IMR-90 (cell line): Measurements from ENCODE around the gene DHRSX. TPM values are rescaled to one million over a fixed set of nuclear protein-coding genes. Genes with fewer than 3 reads are reported as not detected.

Experiments used
- ATAC-seq: fragments of 200-7000 bp; cut with Tn5 transposase; 2 replicates; pipeline ENCODE4 v1.9.1; 2020; ENCODE audit warnings: low read depth, mild to moderate bottlenecking, moderate library complexity
- BruUV-seq: library from RNA; stranded (reverse); fragments of 400-500 nt; replicated peaks from 2 replicates; lab custom pipeline; 2021; lab: Mats Ljungman, UMichigan
- CTCF ChIA-PET: fragments of 300-600 bp; formaldehyde crosslinking; extraction: SDS; loops from one replicate; lab custom pipeline; 2021; ENCODE audit warnings: antibody characterized with exemption; lab: Yijun Ruan, JAX
- POLR2A ChIA-PET: fragments of 300-600 bp; sonication (Branson Sonifier 250); formaldehyde crosslinking; loops from one replicate; lab custom pipeline; 2022; ENCODE audit warnings: antibody characterized with exemption; ENCODE audit not compliant: unreplicated experiment; lab: Charles Lee
- DNase-seq: peaks from one replicate; pipeline ENCODE4 v3.0.0; 2013
- H2AFZ ChIP-seq: replicated peaks from 2 replicates; pipeline ENCODE3; 2013; ENCODE audit warnings: low read length, mild to moderate bottlenecking; ENCODE audit not compliant: poor library complexity
- H2AK5ac ChIP-seq: 2 replicates; pipeline ENCODE4 v1.6.1; 2013; ENCODE audit warnings: low read depth, low read length, inconsistent platforms
- H2AK9ac ChIP-seq: replicated peaks from 2 replicates; pipeline ENCODE3; 2013; ENCODE audit warnings: mild to moderate bottlenecking, low read depth, low read length, moderate library complexity; ENCODE audit not compliant: poor library complexity
- H2BK120ac ChIP-seq: 2 replicates; pipeline ENCODE4 v1.6.1; 2013; ENCODE audit warnings: low read depth, low read length, inconsistent platforms
- H2BK15ac ChIP-seq: 3 replicates; pipeline ENCODE4 v1.6.1; 2013; ENCODE audit warnings: low read depth, low read length, inconsistent platforms
- H2BK20ac ChIP-seq: 2 replicates; pipeline ENCODE4 v1.6.1; 2013; ENCODE audit warnings: low read depth, mild to moderate bottlenecking, inconsistent platforms, low read length, moderate library complexity
- H2BK5ac ChIP-seq: 2 replicates; pipeline ENCODE4 v1.6.1; 2013; ENCODE audit warnings: mild to moderate bottlenecking, low read depth, low read length, inconsistent platforms; ENCODE audit not compliant: poor library complexity, severe bottlenecking
- H3K14ac ChIP-seq: replicated peaks from 2 replicates; pipeline ENCODE4 v1.6.1; 2013; ENCODE audit warnings: low read depth, low read length, inconsistent platforms
- H3K18ac ChIP-seq: 2 replicates; pipeline ENCODE4 v1.6.1; 2013; ENCODE audit warnings: low read depth, low read length, control low read depth
- H3K23ac ChIP-seq: 2 replicates; pipeline ENCODE4 v1.6.1; 2013; ENCODE audit warnings: low read depth, low read length, inconsistent platforms
- H3K27ac ChIP-seq: 2 replicates; pipeline ENCODE4 v1.5.1; 2013; ENCODE audit warnings: mild to moderate bottlenecking, control low read depth, low read length; ENCODE audit not compliant: insufficient read depth
- H3K27me3 ChIP-seq: 2 replicates; pipeline ENCODE4 v1.6.1; 2013; ENCODE audit warnings: low read length; ENCODE audit not compliant: control insufficient read depth, insufficient read depth
- H3K36me3 ChIP-seq: 2 replicates; pipeline ENCODE4 v1.6.1; 2013; ENCODE audit warnings: low read length, mixed read lengths; ENCODE audit not compliant: control insufficient read depth, insufficient read depth
- H3K4ac ChIP-seq: 2 replicates; pipeline ENCODE4 v1.6.1; 2013; ENCODE audit warnings: low read depth, low read length, inconsistent platforms
- H3K4me1 ChIP-seq: 2 replicates; pipeline ENCODE4 v1.6.1; 2013; ENCODE audit warnings: low read length, mixed read lengths; ENCODE audit not compliant: control insufficient read depth, insufficient read depth
- H3K4me2 ChIP-seq: 2 replicates; pipeline ENCODE4 v1.6.1; 2013; ENCODE audit warnings: low read depth, mild to moderate bottlenecking, control low read depth, low read length, moderate library complexity
- H3K4me3 ChIP-seq: 2 replicates; pipeline ENCODE4 v1.5.1; 2013; ENCODE audit warnings: low read depth, mild to moderate bottlenecking, control low read depth, low read length, moderate library complexity; ENCODE audit not compliant: insufficient read depth
- H3K56ac ChIP-seq: 2 replicates; pipeline ENCODE4 v1.6.1; 2013; ENCODE audit warnings: low read length, inconsistent platforms; ENCODE audit not compliant: insufficient read depth; ENCODE audit errors: extremely low read depth
- H3K79me1 ChIP-seq, 2 experiments: 2 replicates each; pipeline ENCODE4 v1.6.1; 2013; ENCODE audit warnings: low read length in 2 of 2, inconsistent platforms in 1 of 2, low read depth in 1 of 2
- H3K9ac ChIP-seq: 2 replicates; pipeline ENCODE4 v1.6.1; 2013; ENCODE audit warnings: low read depth, low read length, control low read depth
- H3K9me1 ChIP-seq: 2 replicates; pipeline ENCODE4 v1.6.1; 2013; ENCODE audit warnings: low read length, inconsistent platforms; ENCODE audit not compliant: insufficient read depth
- H3K9me3 ChIP-seq: 2 replicates; pipeline ENCODE4 v1.6.1; 2013; ENCODE audit warnings: low read length; ENCODE audit not compliant: control insufficient read depth, insufficient read depth
- H4K20me1 ChIP-seq: 2 replicates; pipeline ENCODE4 v1.6.1; 2013; ENCODE audit warnings: low read length, inconsistent platforms; ENCODE audit not compliant: insufficient read depth
- H4K5ac ChIP-seq: 2 replicates; pipeline ENCODE4 v1.6.1; 2013; ENCODE audit warnings: mild to moderate bottlenecking, low read depth, low read length, control low read depth
- H4K8ac ChIP-seq, 2 experiments: 2 replicates each; pipeline ENCODE4 v1.6.1; 2013; ENCODE audit warnings: low read depth in 2 of 2, low read length in 2 of 2, control low read depth in 1 of 2, inconsistent platforms in 1 of 2
- H4K91ac ChIP-seq: 2 replicates; pipeline ENCODE4 v1.6.1; 2013; ENCODE audit warnings: low read depth, low read length, inconsistent platforms; ENCODE audit not compliant: insufficient read depth
- CEBPB ChIP-seq: IDR thresholded peaks from 2 replicates; pipeline ENCODE4 v1.6.1; 2012; ENCODE audit warnings: low read depth, low read length, improper control_type of control experiment
- ELK1 ChIP-seq: fragments of 150-350 bp; IDR thresholded peaks from 2 replicates; pipeline ENCODE4 v1.6.1; 2016; ENCODE audit warnings: low read depth, mild to moderate bottlenecking, low read length, moderate library complexity, borderline replicate concordance
- FOS ChIP-seq: fragments of 150-350 bp; IDR thresholded peaks from 2 replicates; pipeline ENCODE4 v1.6.1; 2016; ENCODE audit warnings: low read depth, low read length
- MAFK ChIP-seq: IDR thresholded peaks from 2 replicates; pipeline ENCODE4 v1.6.1; 2012; ENCODE audit warnings: low read depth, low read length, improper control_type of control experiment
- POLR2A ChIP-seq: IDR thresholded peaks from 2 replicates; pipeline ENCODE4 v1.6.1; 2012; ENCODE audit warnings: mild to moderate bottlenecking, low read depth, low read length
- RAD21 ChIP-seq: IDR thresholded peaks from 2 replicates; pipeline ENCODE4 v1.6.1; 2012; ENCODE audit warnings: low read length, improper control_type of control experiment
- RCOR1 ChIP-seq: IDR thresholded peaks from 2 replicates; pipeline ENCODE4 v1.6.1; 2012; ENCODE audit warnings: mild to moderate bottlenecking, low read length, improper control_type of control experiment; ENCODE audit not compliant: insufficient replicate concordance
- USF2 ChIP-seq: fragments of 150-350 bp; IDR thresholded peaks from 2 replicates; pipeline ENCODE4 v1.6.1; 2017; ENCODE audit warnings: mild to moderate bottlenecking, antibody characterized with exemption, low read length, low read depth
- WGBS, 2 experiments: methylation state at CpG; one replicate each; pipeline versions ENCODE4 v1.1.5 to v1.1.7; 2013; ENCODE audit warnings: missing lambda C conversion rate in 2 of 2; ENCODE audit not compliant: insufficient read length in 1 of 2; ENCODE audit errors: extremely low coverage in 2 of 2; 5-methylcytosine and 5-hydroxymethylcytosine counted together
- dilution Hi-C: fragments of 300-500 bp; cut with HindIII; formaldehyde crosslinking; loops from one replicate; pipeline ENCODE4 v1.14.3; 2018; ENCODE audit warnings: low sequenced_read_pairs; ENCODE audit not compliant: unreplicated experiment
- in situ Hi-C: fragments of 300-500 bp; cut with MboI; formaldehyde crosslinking; loops from 3 replicates; pipeline ENCODE4 v1.14.3; 2019; ENCODE audit warnings: low sequenced_read_pairs, inconsistent platforms, mixed read lengths
- intact Hi-C: fragments of 100-400 bp; cut with micrococcal nuclease; formaldehyde crosslinking; loops from 2 replicates; pipeline ENCODE4 v1.10.0; 2022
- polyA plus RNA-seq, 3 experiments: library from polyadenylated mRNA; depleted of rRNA; stranded (reverse); fragments of >200 nt; gene quantifications; 2 replicates each; pipeline ENCODE4 v1.2.3, GENCODE V29; 2012; ENCODE audit warnings: low replicate concordance in 1 of 3
- total RNA-seq: library from RNA; depleted of rRNA; stranded (reverse); fragments of >200 nt; gene quantifications from 2 replicates; pipeline ENCODE4 v1.2.3, GENCODE V29; 2012

Gene DHRSX
- total and polyA plus RNA-seq, 2 of the 4 experiments (the other 2 are of a cell fraction), result 26.2 to 38.0 TPM

- dilution Hi-C loops, result no loop called here
- 96% methylated on average over 12 of the region's 14 CpGs; no CpG with 5 or more reads in 1 of the 2 experiments for WGBS, 2 experiments
- no TSS peak for BruUV-seq
These were observed 54.0 kb downstream of the DHRSX start for GRCh38 chrX:2446815-2447214.

More at GRCh38 chrX:2446815-2447214, 54.0 kb downstream of the DHRSX start:
- no peak overlapping the region for H4K5ac ChIP-seq
- H3K23ac ChIP-seq, result no peak overlapping the region
- POLR2A ChIA-PET, result no interaction called here
- no peak overlapping the region for H2BK120ac ChIP-seq
- no peak overlapping the region for H3K56ac ChIP-seq
- H2AK5ac ChIP-seq, result no peak overlapping the region
- H3K4me1 ChIP-seq, result 0 out of 2 replicates have a peak, but pooled peaks cover 1% of the 10 kb centered on the region
- H4K8ac ChIP-seq, result no peak overlapping the region
- no peak overlapping the region for H2AK9ac ChIP-seq
- TF ChIP-seq RCOR1, result no peak
- TF ChIP-seq ELK1, result no peak
- no peak for TF ChIP-seq CEBPB
- no peak for TF ChIP-seq POLR2A
- no peak for TF ChIP-seq RAD21
- TF ChIP-seq FOS, result no peak
- no peak for TF ChIP-seq USF2
- TF ChIP-seq MAFK, result no peak
- H3K9me1 ChIP-seq, result peaks cover 16% of the 10 kb centered on the region
- no peak overlapping the region for H4K91ac ChIP-seq
- no peak overlapping the region for H2BK5ac ChIP-seq
- CTCF ChIA-PET, result no interaction called here
- no peak overlapping the region for H3K9ac ChIP-seq
- no peak overlapping the region for H2AFZ ChIP-seq
- H3K27me3 ChIP-seq, result no peaks in the 10 kb centered on the region
- H3K18ac ChIP-seq, result no peak overlapping the region
- H3K14ac ChIP-seq, result no peak overlapping the region
- no peak overlapping the region for H3K4ac ChIP-seq
- no peaks in the 10 kb centered on the region for H3K9me3 ChIP-seq
- H2BK15ac ChIP-seq, result no peak overlapping the region
- no peak overlapping the region for H3K27ac ChIP-seq
- no peak overlapping the region for H2BK20ac ChIP-seq
- in situ Hi-C loops, result no loop called here
- H3K36me3 ChIP-seq, result peaks cover 4% of the 10 kb centered on the region
- no peak for ATAC-seq
- DNase-seq, result no peak
- H3K4me3 ChIP-seq, result no peak overlapping the region
- H4K20me1 ChIP-seq, result peaks cover 19% of the 10 kb centered on the region
- no peak overlapping the region for H3K4me2 ChIP-seq
- peaks cover 27 to 41% of the 10 kb centered on the region in 2 experiments for H3K79me1 ChIP-seq
- intact Hi-C loops, result no loop called here
